ENCODE data around the gene ZNF414. TPM values are rescaled to one million over a fixed set of nuclear protein-coding genes. Genes with fewer than 3 reads are reported as not detected.
"Not testable (repeated sequence)": the region's sequence is repeated elsewhere in the genome, so short reads cannot be mapped to it uniquely, and the experiment has no call there.

Gene ZNF414
- total RNA-seq, 1 donor from 2014 or later: 27.5 TPM

GRCh38 chr19:8518536-8518935 lies 4.6 kb upstream of the ZNF414 start:
- H3K36me3 ChIP-seq: no peaks in the 10 kb centered on the region
- DNase-seq (ENCODE audit: extremely low spot score in 2 of 2): no peak
- intact Hi-C loops (cut with DNase I): loop anchor here (10.0 kb wide), 1 partner anchor 514 kb away; the partner anchor contains the start of gene ELAVL1
- no peaks in the 10 kb centered on the region for H3K9me3 ChIP-seq
- H3K4me1 ChIP-seq: peaks cover 16% of the 10 kb centered on the region
- no peaks in the 10 kb centered on the region for H3K27me3 ChIP-seq
- H3K27ac ChIP-seq: no peak overlapping the region
- TF ChIP-seq CTCF (IDR thresholded peaks at IDR 0.05) (no peak), POLR2AphosphoS5 (IDR thresholded peaks at IDR 0.05; ENCODE audit: insufficient read depth in 1 of 2, low read depth in 1 of 2) (no peak), POLR2A (IDR thresholded peaks at IDR 0.05) (no peak)
- H3K4me3 ChIP-seq: no peak overlapping the region

- no peaks in the 10 kb centered on the region for H3K36me3 ChIP-seq
- no peak overlapping the region for H3K4me3 ChIP-seq
- intact Hi-C loops (cut with DNase I): loop anchor here (10.0 kb wide), 1 partner anchor 513 kb away; the partner anchor contains the start of gene ELAVL1
- H3K4me1 ChIP-seq: peaks cover 23% of the 10 kb centered on the region
- DNase-seq (ENCODE audit: extremely low spot score in 2 of 2): no peak
- TF ChIP-seq POLR2A (IDR thresholded peaks at IDR 0.05): no peak
- no peak for TF ChIP-seq POLR2AphosphoS5 (IDR thresholded peaks at IDR 0.05; ENCODE audit: insufficient read depth in 1 of 2, low read depth in 1 of 2)
- no peak for TF ChIP-seq CTCF (IDR thresholded peaks at IDR 0.05)
- H3K9me3 ChIP-seq: no peaks in the 10 kb centered on the region
- H3K27ac ChIP-seq: no peak overlapping the region
- no peaks in the 10 kb centered on the region for H3K27me3 ChIP-seq
These were observed 3.8 kb upstream of the ZNF414 start for GRCh38 chr19:8517551-8518442.

DNA sequence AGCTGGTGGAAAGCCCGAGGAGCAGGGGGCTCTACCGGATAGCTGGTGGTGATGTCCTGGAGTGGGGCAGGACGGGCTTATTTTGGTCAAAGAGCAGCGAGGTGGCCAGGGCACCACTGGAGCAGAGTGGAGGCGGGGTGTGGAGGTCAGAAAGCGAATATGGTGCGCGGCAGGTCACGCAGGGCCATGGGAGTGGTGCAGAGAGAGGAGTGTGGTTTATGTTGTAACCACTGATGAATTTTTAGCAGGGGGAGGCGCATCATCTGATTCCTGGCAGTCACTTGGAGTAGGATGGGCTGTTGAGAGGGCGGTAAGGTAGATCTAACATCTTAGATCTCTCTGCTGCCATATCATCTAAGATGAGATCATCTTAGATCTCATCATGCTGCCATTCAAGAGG lies 1.4 kb upstream of the ZNF414 start:
- Histone ChIP-seq H3K27me3 (no peaks in the 10 kb centered on the region), H3K4me3 (no peak overlapping the region), H3K27ac (no peak overlapping the region), H3K4me1 (peaks cover 39% of the 10 kb centered on the region), H3K36me3 (peaks cover 0 to 3% of the 10 kb centered on the region in 2 donors), H3K9me3 (no peaks in the 10 kb centered on the region)
- intact Hi-C loops (cut with DNase I): loop anchor here (10.0 kb wide), 1 partner anchor 511 kb away; the partner anchor contains the start of gene ELAVL1
- TF ChIP-seq POLR2AphosphoS5 (IDR thresholded peaks at IDR 0.05; ENCODE audit: insufficient read depth in 1 of 2, low read depth in 1 of 2) (no peak), POLR2A (IDR thresholded peaks at IDR 0.05) (no peak), CTCF (IDR thresholded peaks at IDR 0.05) (no peak)
- no peak for DNase-seq (ENCODE audit: extremely low spot score in 2 of 2)

DNA sequence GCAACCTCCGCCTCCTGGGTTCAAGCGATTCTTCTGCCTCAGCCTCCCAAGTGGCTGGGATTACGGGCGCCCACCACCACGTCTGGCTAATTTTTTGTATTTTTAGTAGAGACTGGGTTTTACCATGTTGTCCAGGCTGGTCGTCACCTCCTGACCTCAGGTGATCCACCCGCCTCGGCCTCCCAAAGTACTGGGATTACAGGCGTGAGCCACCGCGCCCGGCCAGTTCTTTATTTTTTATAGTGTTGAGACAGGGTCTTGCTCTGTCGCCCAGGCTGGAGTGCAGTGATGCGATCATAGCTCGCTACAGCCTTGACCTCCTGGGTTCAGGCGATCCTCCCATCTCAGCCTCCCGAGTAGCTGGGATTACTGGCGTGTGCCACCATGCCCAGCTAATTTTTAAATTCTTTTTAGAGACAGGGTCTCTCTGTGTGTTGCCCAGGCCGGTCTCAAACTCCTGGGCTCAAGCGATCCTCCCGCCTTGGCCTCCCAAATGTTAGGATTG lies 590 bp upstream of the ZNF414 start:
- H3K27ac ChIP-seq: peak overlapping the region; percentile 95
- H3K4me3 ChIP-seq: peak overlapping the region; percentile 56 to 96
- H3K9me3 ChIP-seq; H3K27me3 ChIP-seq; H3K36me3 ChIP-seq; DNase-seq (ENCODE audit: extremely low spot score in 2 of 2): not testable (repeated sequence)
- intact Hi-C loops (cut with DNase I): loop anchor here (5.0 to 10.0 kb wide), 2 partner anchors 102 to 510 kb away; partner anchors contain the start of genes ELAVL1 and MARCHF2
- peaks cover 39% of the 10 kb centered on the region for H3K4me1 ChIP-seq

- Histone ChIP-seq H3K27ac (peak overlapping the region; percentile 95), H3K4me1 (peaks cover 39% of the 10 kb centered on the region), H3K9me3 (no peaks in the 10 kb centered on the region), H3K36me3 (peaks cover 0 to 3% of the 10 kb centered on the region in 2 donors), H3K27me3 (no peaks in the 10 kb centered on the region), H3K4me3 (peak overlapping the region; percentile 56 to 96)
- no peak for DNase-seq (ENCODE audit: extremely low spot score in 2 of 2)
- intact Hi-C loops (cut with DNase I): loop anchor here (5.0 to 10.0 kb wide), 2 partner anchors 101 to 508 kb away; partner anchors contain the start of genes ELAVL1 and MARCHF2
- TF ChIP-seq POLR2A (IDR thresholded peaks at IDR 0.05) (no peak), CTCF (IDR thresholded peaks at IDR 0.05) (peak in 1 of 3 experiments; percentile 13)
These were observed 806 bp downstream of the ZNF414 start for GRCh38 chr19:8513036-8513686.
